HL-60 (cell line): ENCODE measurements around the gene OMA1.

Source experiments
- DNase-seq, 2 experiments: peaks; one replicate each; pipeline ENCODE4 v3.0.0-alpha.2; 2010 to 2020; ENCODE audit warnings: low read depth in 1 of 2, low spot score in 1 of 2
- H3K27ac ChIP-seq: fragments of 250-450 bp; sonication (Bioruptor Pico); replicated peaks from 2 replicates; pipeline ENCODE4 v1.5.1; 2020; ENCODE audit warnings: mild to moderate bottlenecking, moderate library complexity
- H3K27me3 ChIP-seq: fragments of 250-450 bp; sonication (Bioruptor Pico); 2 replicates; pipeline ENCODE4 v1.5.1; 2021; ENCODE audit warnings: mild to moderate bottlenecking, moderate library complexity; ENCODE audit not compliant: insufficient read depth, poor library complexity, severe bottlenecking
- H3K4me3 ChIP-seq: replicated peaks from 2 replicates; pipeline ENCODE4 v1.5.1; 2011; ENCODE audit warnings: mild to moderate bottlenecking, control low read depth, low read length; ENCODE audit not compliant: insufficient read depth
- CTCF ChIP-seq: IDR thresholded peaks from one replicate; pipeline ENCODE4 v1.5.1; 2011; ENCODE audit warnings: low read length, control low read depth, inconsistent platforms; ENCODE audit not compliant: insufficient read depth
- GABPA ChIP-seq: IDR thresholded peaks from 2 replicates; pipeline ENCODE4 v1.6.1; 2012; ENCODE audit warnings: low read depth
- POLR2AphosphoS5 ChIP-seq: IDR thresholded peaks from 2 replicates; pipeline ENCODE4 v1.6.1; 2012; ENCODE audit warnings: low read depth
- SPI1 ChIP-seq: IDR thresholded peaks from 2 replicates; pipeline ENCODE4 v1.6.1; 2012; ENCODE audit warnings: low read depth, mild to moderate bottlenecking, borderline replicate concordance
- TF ChIP-seq, protein P1 (sequence below): IDR thresholded peaks from 2 replicates; pipeline ENCODE4 v1.6.1; 2012; ENCODE audit warnings: low read depth; ENCODE audit not compliant: insufficient replicate concordance

The OMA1 gene

DNA sequence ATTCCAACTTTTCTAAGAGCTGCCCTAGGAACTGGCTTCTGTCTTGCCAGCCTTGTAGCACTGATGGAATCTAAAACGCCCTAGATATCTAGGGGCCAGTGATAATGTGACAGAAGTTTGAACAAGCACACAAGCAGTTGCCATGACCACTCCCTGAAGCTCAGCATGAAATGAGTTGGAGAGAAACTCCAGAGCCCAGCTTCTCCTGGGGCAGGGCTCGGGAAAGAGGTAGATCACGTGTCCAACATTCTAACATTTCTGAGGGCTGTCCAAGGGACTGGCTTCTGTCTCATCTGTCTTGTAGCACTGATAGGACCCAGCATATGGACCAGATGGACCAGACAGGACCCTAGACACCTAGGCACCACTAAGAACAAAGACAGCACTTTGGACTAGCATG is 37.9 kb downstream of the OMA1 start:
- Histone ChIP-seq H3K27me3 (no peaks in the 10 kb centered on the region), H3K4me3 (no peak overlapping the region), H3K27ac (no peak overlapping the region)
- TF ChIP-seq POLR2AphosphoS5 (no peak), SPI1 (no peak), GABPA (no peak), CTCF (no peak)
- TF ChIP-seq, protein P1, sequence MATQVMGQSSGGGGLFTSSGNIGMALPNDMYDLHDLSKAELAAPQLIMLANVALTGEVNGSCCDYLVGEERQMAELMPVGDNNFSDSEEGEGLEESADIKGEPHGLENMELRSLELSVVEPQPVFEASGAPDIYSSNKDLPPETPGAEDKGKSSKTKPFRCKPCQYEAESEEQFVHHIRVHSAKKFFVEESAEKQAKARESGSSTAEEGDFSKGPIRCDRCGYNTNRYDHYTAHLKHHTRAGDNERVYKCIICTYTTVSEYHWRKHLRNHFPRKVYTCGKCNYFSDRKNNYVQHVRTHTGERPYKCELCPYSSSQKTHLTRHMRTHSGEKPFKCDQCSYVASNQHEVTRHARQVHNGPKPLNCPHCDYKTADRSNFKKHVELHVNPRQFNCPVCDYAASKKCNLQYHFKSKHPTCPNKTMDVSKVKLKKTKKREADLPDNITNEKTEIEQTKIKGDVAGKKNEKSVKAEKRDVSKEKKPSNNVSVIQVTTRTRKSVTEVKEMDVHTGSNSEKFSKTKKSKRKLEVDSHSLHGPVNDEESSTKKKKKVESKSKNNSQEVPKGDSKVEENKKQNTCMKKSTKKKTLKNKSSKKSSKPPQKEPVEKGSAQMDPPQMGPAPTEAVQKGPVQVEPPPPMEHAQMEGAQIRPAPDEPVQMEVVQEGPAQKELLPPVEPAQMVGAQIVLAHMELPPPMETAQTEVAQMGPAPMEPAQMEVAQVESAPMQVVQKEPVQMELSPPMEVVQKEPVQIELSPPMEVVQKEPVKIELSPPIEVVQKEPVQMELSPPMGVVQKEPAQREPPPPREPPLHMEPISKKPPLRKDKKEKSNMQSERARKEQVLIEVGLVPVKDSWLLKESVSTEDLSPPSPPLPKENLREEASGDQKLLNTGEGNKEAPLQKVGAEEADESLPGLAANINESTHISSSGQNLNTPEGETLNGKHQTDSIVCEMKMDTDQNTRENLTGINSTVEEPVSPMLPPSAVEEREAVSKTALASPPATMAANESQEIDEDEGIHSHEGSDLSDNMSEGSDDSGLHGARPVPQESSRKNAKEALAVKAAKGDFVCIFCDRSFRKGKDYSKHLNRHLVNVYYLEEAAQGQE: no peak
- DNase-seq: no peak

DNA sequence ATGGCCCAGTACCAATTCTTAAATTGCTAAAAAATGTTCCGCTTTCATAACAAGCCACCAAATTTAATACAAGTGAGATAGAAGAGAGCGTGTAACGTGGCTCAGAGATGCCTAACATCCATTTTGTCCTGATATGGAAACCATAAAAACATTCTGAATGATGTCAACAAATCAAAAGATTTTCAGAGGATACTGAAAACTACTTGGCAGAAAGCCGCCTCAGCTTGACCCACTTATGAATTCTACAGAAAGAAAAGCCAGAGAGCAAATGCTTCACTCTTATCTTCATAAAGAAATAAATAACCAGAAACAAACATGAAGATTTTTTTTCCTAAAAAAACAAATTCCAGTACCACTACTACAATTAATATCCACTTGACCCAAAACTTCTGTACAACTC is 41.2 kb downstream of the OMA1 start:
- H3K27me3 ChIP-seq: no peaks in the 10 kb centered on the region
- no peak overlapping the region for H3K4me3 ChIP-seq
- DNase-seq: no peak
- TF ChIP-seq, protein P1: no peak
- no peak for TF ChIP-seq SPI1
- TF ChIP-seq CTCF: no peak
- no peak for TF ChIP-seq GABPA
- TF ChIP-seq POLR2AphosphoS5: no peak
- H3K27ac ChIP-seq: no peak overlapping the region

GRCh38 chr1:58502519-58502918 is 44.0 kb downstream of the OMA1 start:
- H3K27ac ChIP-seq: no peak overlapping the region

More at GRCh38 chr1:58502519-58502918, 44.0 kb downstream of the OMA1 start:
- DNase-seq: no peak
- Histone ChIP-seq H3K4me3 (no peak overlapping the region), H3K27me3 (no peaks in the 10 kb centered on the region)
- TF ChIP-seq, protein P1: no peak
- TF ChIP-seq GABPA (no peak), SPI1 (no peak), CTCF (no peak), POLR2AphosphoS5 (no peak)
